Measurements from ENCODE around the gene MAP7D1. TPM values are rescaled to one million over a fixed set of nuclear protein-coding genes. Genes with fewer than 3 reads are reported as not detected.

Gene MAP7D1
- total RNA-seq, 1 donor from 2014 or later = 93.8 TPM

- H3K27me3 ChIP-seq = no peaks in the 10 kb centered on the region
- intact Hi-C loops (cut with DNase I) = no loop called here
- no peak for DNase-seq (ENCODE audit: extremely low spot score in 2 of 2)
- no peaks in the 10 kb centered on the region for H3K9me3 ChIP-seq
- no peak overlapping the region for H3K4me3 ChIP-seq
- H3K4me1 ChIP-seq = peaks cover 23% of the 10 kb centered on the region
- TF ChIP-seq POLR2AphosphoS5 (IDR thresholded peaks at IDR 0.05; ENCODE audit: insufficient read depth in 1 of 2, low read depth in 1 of 2) = no peak
- TF ChIP-seq CTCF (IDR thresholded peaks at IDR 0.05) = no peak
- TF ChIP-seq POLR2A (IDR thresholded peaks at IDR 0.05) = no peak
- H3K36me3 ChIP-seq = no peaks in the 10 kb centered on the region
- no peak overlapping the region for H3K27ac ChIP-seq
These were observed 50.4 kb downstream of the MAP7D1 start for GRCh38 chr1:36206323-36206858.

GRCh38 chr1:36207339-36207738 lies 51.4 kb downstream of the MAP7D1 start:
- H3K4me1 ChIP-seq = peaks cover 23% of the 10 kb centered on the region
- intact Hi-C loops (cut with DNase I) = no loop called here

GRCh38 chr1:36208978-36209703 lies 53.2 kb downstream of the MAP7D1 start:
- H3K27ac ChIP-seq = no peak overlapping the region
- no peak for TF ChIP-seq CTCF (IDR thresholded peaks at IDR 0.05)
- TF ChIP-seq POLR2AphosphoS5 (IDR thresholded peaks at IDR 0.05; ENCODE audit: insufficient read depth in 1 of 2, low read depth in 1 of 2) = no peak
- TF ChIP-seq POLR2A (IDR thresholded peaks at IDR 0.05) = no peak
- H3K9me3 ChIP-seq = no peaks in the 10 kb centered on the region
- H3K27me3 ChIP-seq = no peaks in the 10 kb centered on the region
- H3K36me3 ChIP-seq = no peaks in the 10 kb centered on the region
- intact Hi-C loops (cut with DNase I) = no loop called here
- no peak overlapping the region for H3K4me3 ChIP-seq
- peaks cover 14% of the 10 kb centered on the region for H3K4me1 ChIP-seq
- no peak for DNase-seq (ENCODE audit: extremely low spot score in 2 of 2)

More at GRCh38 chr1:36207339-36207738, 51.4 kb downstream of the MAP7D1 start:
- Histone ChIP-seq H3K27ac (no peak overlapping the region), H3K36me3 (no peaks in the 10 kb centered on the region), H3K9me3 (no peaks in the 10 kb centered on the region), H3K4me3 (no peak overlapping the region), H3K27me3 (no peaks in the 10 kb centered on the region)
- TF ChIP-seq CTCF (IDR thresholded peaks at IDR 0.05) (no peak), POLR2AphosphoS5 (IDR thresholded peaks at IDR 0.05; ENCODE audit: insufficient read depth in 1 of 2, low read depth in 1 of 2) (no peak), POLR2A (IDR thresholded peaks at IDR 0.05) (no peak)
- DNase-seq (ENCODE audit: extremely low spot score in 2 of 2) = no peak

- no peak for DNase-seq (ENCODE audit: extremely low spot score in 2 of 2)
- Histone ChIP-seq H3K4me3 (no peak overlapping the region), H3K36me3 (no peaks in the 10 kb centered on the region), H3K4me1 (peaks cover 9% of the 10 kb centered on the region), H3K9me3 (no peaks in the 10 kb centered on the region), H3K27ac (no peak overlapping the region), H3K27me3 (no peaks in the 10 kb centered on the region)
- TF ChIP-seq POLR2A (IDR thresholded peaks at IDR 0.05) = no peak
- TF ChIP-seq POLR2AphosphoS5 (IDR thresholded peaks at IDR 0.05; ENCODE audit: insufficient read depth in 1 of 2, low read depth in 1 of 2) = no peak
- no peak for TF ChIP-seq CTCF (IDR thresholded peaks at IDR 0.05)
- intact Hi-C loops (cut with DNase I) = no loop called here
These were observed 55.3 kb downstream of the MAP7D1 start for GRCh38 chr1:36211307-36211706.

- Histone ChIP-seq H3K36me3 (no peaks in the 10 kb centered on the region), H3K4me3 (no peak overlapping the region), H3K27ac (no peak overlapping the region), H3K4me1 (peaks cover 9% of the 10 kb centered on the region), H3K27me3 (no peaks in the 10 kb centered on the region), H3K9me3 (no peaks in the 10 kb centered on the region)
- DNase-seq (ENCODE audit: extremely low spot score in 2 of 2) = no peak
- intact Hi-C loops (cut with DNase I) = no loop called here
- TF ChIP-seq POLR2A (IDR thresholded peaks at IDR 0.05) = no peak
- TF ChIP-seq CTCF (IDR thresholded peaks at IDR 0.05) = no peak
- no peak for TF ChIP-seq POLR2AphosphoS5 (IDR thresholded peaks at IDR 0.05; ENCODE audit: insufficient read depth in 1 of 2, low read depth in 1 of 2)
These were observed 55.9 kb downstream of the MAP7D1 start for GRCh38 chr1:36211841-36212240.
